GM18868 (cell line): ENCODE data around the gene BEX5.
"Not testable (repeated sequence)": the region's sequence is repeated elsewhere in the genome, so short reads cannot be mapped to it uniquely, and the experiment has no call there.

Experiments
- ATAC-seq: cut with Tn5 transposase; IDR thresholded peaks from one replicate; pipeline ENCODE4 v1.9.1; 2021; ENCODE audit warnings: mild to moderate bottlenecking, moderate library complexity; ENCODE audit not compliant: unreplicated experiment

BEX5 gene

GRCh38 chrX:102155806-102156179 is at the start of gene BEX5:
Gene BEX5 (minus strand): TSS chrX:102155977. CDS start chrX:102154265, 1,712 bp downstream.
- peak; percentile 94 for ATAC-seq

- no peak for ATAC-seq
Measured at GRCh38 chrX:102185967-102186720, 30.4 kb upstream of the BEX5 start.

DNA sequence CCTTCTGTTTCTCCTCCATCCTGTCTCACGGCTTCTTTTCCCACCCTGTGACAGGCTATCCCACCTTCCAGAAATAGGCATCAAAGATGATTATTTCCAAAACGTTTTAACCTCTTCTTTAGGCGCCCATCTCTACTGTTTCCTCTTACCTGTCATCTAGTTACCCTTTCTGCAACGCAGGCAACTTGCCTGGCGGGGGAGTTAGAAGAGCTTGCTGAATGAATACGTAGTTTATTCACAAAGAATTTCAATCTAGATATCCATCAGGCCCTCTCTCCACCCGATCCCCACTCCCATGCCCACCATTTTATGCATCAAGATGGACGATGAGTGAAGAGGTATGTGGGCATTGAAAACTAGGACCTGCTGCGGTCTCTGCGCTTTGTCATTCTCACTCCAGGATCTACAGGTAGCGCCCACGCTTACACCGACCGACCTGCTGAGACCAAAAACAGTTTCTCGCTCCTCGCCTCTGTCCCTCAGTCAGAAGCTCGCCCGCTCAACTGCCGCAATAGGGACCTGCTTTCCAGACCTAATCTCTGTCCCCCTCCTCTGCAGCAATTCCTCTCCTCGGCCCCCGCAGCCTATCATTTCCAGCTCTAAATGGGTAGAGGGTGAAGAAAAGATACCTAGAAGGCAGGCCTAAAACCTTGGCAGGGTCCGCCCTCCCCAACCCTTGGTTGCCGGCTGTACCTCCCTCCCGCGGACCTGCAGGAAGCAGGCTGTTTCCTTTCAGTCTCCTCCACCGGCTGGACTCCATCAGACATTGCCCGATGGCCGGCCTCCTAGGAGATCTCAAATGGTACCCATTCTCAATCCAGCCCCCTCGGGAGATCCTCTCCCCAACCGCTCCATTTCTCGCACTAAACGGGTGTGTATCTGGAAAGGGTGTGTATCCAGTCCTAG is 624 bp downstream of the BEX5 start:
- peak; percentile 43 for ATAC-seq

DNA sequence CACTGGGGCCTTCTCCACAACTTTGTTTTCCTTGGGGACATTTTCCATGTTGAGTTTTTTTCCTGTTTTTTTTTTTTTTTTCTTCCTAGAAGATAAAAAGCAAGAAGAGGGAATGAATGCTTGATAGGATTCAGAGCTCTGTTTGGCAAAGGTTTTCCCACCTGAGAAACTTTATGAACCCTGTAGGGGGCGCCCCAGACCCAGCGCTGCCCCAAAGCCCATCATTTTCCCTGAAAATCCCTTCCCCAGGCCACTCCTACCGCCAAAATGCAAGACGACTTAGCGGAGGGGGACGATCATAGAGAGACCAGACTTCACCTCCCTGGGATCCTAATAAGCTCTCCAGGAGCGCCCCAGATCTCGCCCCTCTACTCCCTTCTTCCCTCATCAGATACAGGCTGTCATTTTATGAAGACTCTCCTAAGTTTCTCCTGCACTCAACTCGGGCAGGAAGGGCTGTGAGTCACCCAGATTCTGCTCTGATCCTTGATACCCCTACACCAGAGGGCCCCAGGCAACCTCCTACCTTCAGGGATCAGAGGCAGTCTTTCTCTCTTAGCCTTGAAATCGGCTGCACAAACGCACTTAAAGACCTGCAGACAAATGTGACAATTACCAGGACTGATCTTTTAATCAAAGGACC is 1.4 kb downstream of the BEX5 start:
- no peak for ATAC-seq

- not testable (repeated sequence) for ATAC-seq
Measured at GRCh38 chrX:102142274-102142673, 13.5 kb downstream of the BEX5 start, which contains the start of gene TCEAL6. Gene TCEAL6 (minus strand): TSS chrX:102142481.

GRCh38 chrX:102141631-102142030 is 14.1 kb downstream of the BEX5 start:
- not testable (repeated sequence) for ATAC-seq

- ATAC-seq: not testable (repeated sequence)
Measured at GRCh38 chrX:102140876-102141275, 14.9 kb downstream of the BEX5 start.

DNA sequence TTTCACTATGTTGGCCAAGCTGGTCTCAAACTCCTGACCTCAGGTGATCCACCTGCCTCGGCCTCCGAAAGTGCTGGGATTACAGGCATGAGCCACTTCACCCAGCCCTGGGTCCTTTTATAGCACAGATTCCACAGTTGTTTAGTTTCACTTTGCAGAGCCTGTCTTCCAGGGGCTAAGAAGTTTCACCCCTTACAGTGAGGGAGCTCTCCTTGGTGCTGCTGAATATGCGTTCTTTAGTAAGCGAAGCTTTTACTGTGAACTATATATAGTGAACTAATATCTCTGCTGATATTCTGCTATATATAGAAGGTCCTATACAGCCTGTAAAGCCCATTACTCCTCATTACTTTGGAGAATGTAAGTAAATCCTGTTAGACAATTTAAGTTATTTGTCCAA is 17.7 kb downstream of the BEX5 start:
- ATAC-seq: no peak

DNA sequence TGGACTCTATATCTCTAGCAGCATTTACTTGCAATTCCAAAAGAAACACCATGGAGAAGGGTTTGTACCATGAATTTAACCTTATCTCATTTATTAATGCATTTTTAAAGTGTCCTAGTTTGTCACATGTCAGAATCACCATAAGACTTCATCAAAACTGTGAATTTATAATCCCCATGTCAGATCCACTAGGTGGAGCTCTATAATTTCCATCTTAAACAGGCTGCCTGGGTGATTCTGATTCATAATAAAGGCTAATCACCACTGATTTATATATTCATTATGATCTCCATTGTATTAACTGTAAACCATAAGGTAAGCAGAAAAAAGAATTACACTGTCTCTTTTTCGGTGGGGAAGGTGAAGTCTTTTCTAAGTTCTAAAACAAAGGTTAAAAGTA is 26.3 kb downstream of the BEX5 start:
- ATAC-seq: no peak

DNA sequence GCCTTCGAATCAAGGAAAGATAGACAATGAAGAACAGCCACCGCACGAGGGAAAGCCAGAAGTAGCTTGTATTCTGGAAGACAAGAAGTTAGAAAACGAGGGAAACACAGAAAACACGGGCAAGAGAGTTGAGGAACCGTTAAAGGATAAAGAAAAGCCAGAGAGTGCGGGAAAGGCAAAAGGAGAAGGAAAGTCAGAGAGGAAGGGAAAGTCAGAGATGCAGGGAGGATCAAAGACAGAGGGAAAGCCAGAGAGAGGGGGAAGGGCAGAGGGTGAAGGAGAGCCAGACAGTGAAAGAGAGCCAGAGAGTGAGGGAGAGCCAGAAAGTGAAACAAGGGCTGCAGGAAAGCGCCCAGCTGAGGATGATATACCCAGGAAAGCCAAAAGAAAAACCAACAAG is 28.9 kb downstream of the BEX5 start:
- ATAC-seq: no peak

- not testable (repeated sequence) for ATAC-seq
Measured at GRCh38 chrX:102126080-102126818, 29.5 kb downstream of the BEX5 start.

- ATAC-seq: peak; percentile 56
Measured at GRCh38 chrX:102125436-102125835, 30.3 kb downstream of the BEX5 start, which contains the start of gene TCEAL2. Gene TCEAL2 (plus strand): TSS chrX:102125679. CDS start chrX:102126831, 1,152 bp downstream.

DNA sequence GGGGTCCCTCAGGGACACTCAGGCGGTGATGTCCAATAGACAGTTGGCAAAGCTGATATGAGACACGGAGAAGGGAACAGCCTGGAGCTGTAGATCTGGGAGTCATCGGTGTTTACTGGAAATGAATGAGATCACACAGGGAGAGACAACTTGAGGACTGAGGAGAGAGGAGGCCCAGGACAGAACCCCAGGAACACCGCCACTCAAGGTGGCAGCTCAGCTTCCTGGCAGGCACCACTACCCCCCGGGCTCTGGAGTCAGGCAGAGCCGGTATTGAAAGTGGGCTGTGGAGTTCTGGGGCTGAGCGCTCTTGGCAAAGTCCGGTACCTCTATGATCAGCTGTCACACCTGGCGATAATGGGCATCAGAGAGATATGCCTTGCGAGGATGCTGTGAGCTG is 30.8 kb downstream of the BEX5 start:
- not testable (repeated sequence) for ATAC-seq

- ATAC-seq: no peak
Measured at GRCh38 chrX:102115748-102116147, 40.0 kb downstream of the BEX5 start.

- ATAC-seq: no peak
Measured at GRCh38 chrX:102113367-102113766, 42.4 kb downstream of the BEX5 start.
